ENCODE data around the gene RASGRF1. TPM values are rescaled to one million over a fixed set of nuclear protein-coding genes. Genes with fewer than 3 reads are reported as not detected.

Gene RASGRF1
- total RNA-seq, 8 experiments from 2014 or later: 0.38 to 2.3 (median 0.60) TPM; not detected in 1

DNA sequence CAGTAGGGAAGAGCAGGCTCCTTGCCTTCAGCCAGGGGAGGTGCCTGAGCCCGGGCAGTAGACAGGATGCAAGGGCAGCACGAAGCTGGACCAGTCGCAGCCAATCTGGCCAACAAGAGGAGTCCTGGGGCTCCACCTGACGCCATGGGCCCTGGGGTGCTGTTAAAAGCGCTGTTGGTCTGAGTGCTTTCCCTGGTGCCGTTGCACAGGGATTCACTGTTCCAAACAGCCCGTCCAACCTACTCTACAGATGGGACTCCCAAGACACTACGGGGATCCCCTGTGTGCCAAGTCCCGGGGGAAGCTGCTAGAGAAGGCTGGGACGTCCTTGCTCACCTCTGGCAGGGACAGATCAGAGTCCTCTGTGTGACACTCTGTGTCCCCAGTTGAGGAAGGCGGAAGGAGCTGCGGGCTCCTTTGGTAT lies 146.4 kb downstream of the RASGRF1 start:
- Histone ChIP-seq H3K27ac (no peak overlapping the region), H3K4me3 (peak overlapping the region; percentile 27 to 39 (median 36)), H3K4me1 (replicated peaks in 1 of 2) (peaks cover 0 to 5% of the 10 kb centered on the region in 2 donors)
- 38 to 100% (median 45%) methylated on average over 1 to 4 of the region's 12 CpGs; no CpG with 5 or more reads in 6 of the 10 experiments for WGBS, 10 experiments
- peak in 5 of 8 experiments; percentile 22 to 34 (median 23) for ATAC-seq (replicated peaks in 6 of 8)
- in situ Hi-C loops (cut with MboI; ENCODE audit: low pct_unique_long_range_greater_than_20kb in 2 of 9, low sequenced_read_pairs in 9 of 9, unreplicated experiment in 9 of 9): no loop called here

DNA sequence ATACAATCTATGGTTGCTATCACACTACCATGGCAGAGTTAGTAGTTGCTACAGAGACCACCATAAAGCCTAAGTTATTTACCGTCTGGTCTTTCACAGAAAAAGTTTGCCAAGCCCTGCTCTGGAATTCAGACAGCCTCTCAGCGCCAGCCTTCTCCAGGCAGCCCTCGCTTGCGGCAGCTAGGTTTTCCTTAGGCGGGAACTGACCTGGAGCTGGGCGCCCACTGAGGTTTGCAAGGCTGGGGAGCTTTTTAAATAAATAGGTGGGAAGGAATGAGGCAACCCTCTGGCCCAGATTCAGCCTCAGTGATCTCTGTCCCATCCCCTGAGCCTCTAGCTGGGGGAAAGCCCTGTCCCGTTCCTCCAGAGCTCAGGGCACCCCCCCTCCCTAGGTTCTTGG lies 146.9 kb downstream of the RASGRF1 start:
- WGBS, 10 experiments: 59 to 82% (median 62%) methylated on average over 1 to 5 of the region's 7 CpGs; no CpG with 5 or more reads in 4 of the 10 experiments
- H3K4me3 ChIP-seq: no peak overlapping the region
- H3K27ac ChIP-seq: no peak overlapping the region
- peak in 1 of 8 experiments; percentile 48 for ATAC-seq (replicated peaks in 6 of 8)
- in situ Hi-C loops (cut with MboI; ENCODE audit: low pct_unique_long_range_greater_than_20kb in 2 of 9, low sequenced_read_pairs in 9 of 9, unreplicated experiment in 9 of 9): no loop called here
- H3K4me1 ChIP-seq (replicated peaks in 1 of 2): peaks cover 0 to 5% of the 10 kb centered on the region in 2 donors

DNA sequence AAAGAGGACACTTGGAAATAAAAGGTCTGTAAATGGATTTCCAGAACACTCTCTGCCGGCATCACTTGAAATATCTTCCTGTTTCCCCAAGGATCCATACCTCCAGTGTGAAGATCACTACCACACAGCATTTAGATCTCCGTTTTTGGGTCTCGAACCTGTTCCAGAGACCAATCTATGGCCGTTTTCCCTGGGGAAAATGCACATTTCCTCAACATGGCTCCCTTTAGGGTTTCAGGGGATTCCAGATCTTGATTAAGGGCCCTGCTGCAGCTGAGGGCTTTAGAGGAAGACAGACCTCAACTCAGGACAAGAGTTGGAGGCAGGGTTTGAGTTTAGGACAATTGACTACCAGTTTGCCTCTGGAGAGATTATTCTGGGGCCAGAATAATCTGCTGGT lies 147.8 kb downstream of the RASGRF1 start:
- 77 to 100% (median 81%) methylated on average over 2 to 4 of the region's 4 CpGs; no CpG with 5 or more reads in 5 of the 10 experiments for WGBS, 10 experiments
- in situ Hi-C loops (cut with MboI; ENCODE audit: low pct_unique_long_range_greater_than_20kb in 2 of 9, low sequenced_read_pairs in 9 of 9, unreplicated experiment in 9 of 9): no loop called here
- Histone ChIP-seq H3K27ac (no peak overlapping the region), H3K4me1 (replicated peaks in 1 of 2) (peaks cover 0 to 5% of the 10 kb centered on the region in 2 donors), H3K4me3 (no peak overlapping the region)
- ATAC-seq (replicated peaks in 6 of 8): no peak

DNA sequence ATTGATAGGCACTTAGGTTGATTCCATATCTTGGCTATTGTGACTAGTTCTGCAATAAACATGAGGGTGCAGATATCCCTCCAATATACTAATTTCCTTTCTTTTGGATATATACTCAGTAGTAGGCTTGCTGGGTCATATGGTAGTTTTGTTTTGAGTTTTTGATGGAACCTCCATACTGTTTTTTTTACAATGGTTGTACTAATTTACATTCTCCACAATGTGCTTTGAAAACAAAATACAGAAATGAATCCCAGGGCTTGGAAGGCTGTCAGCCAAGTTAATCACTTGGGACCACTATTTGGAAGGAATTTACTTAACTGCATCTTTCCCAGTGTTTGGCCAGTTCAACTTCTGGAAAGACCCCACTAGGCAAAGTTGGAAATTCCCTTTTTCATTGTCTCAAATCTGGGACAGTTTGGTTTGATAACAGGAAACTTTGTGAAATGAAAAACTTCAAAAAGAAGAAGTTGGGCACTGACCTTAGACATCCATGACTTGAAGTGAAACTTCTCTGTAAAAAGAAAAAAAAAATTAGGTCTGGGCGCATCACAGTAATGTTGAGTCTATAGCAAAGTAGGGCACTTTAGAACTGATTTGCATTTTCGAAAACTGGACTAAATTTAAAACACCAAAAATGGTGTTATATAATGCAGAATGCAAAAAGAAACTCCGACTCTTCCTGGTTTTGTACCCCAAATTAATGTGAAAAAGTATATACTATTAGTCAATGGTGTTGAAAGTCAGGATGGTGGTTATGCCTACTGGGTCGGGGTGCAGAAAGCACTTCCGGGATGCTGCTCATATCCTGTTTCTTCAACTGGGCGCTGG lies 151.7 kb downstream of the RASGRF1 start:
- ATAC-seq (replicated peaks in 6 of 8): no peak
- Histone ChIP-seq H3K27ac (no peak overlapping the region), H3K4me3 (no peak overlapping the region), H3K4me1 (replicated peaks in 1 of 2) (no peaks in the 10 kb centered on the region)
- WGBS, 10 experiments: 48 to 90% (median 72%) methylated on average over 2 to 6 of the region's 6 CpGs
- in situ Hi-C loops (cut with MboI; ENCODE audit: low pct_unique_long_range_greater_than_20kb in 2 of 9, low sequenced_read_pairs in 9 of 9, unreplicated experiment in 9 of 9): no loop called here

DNA sequence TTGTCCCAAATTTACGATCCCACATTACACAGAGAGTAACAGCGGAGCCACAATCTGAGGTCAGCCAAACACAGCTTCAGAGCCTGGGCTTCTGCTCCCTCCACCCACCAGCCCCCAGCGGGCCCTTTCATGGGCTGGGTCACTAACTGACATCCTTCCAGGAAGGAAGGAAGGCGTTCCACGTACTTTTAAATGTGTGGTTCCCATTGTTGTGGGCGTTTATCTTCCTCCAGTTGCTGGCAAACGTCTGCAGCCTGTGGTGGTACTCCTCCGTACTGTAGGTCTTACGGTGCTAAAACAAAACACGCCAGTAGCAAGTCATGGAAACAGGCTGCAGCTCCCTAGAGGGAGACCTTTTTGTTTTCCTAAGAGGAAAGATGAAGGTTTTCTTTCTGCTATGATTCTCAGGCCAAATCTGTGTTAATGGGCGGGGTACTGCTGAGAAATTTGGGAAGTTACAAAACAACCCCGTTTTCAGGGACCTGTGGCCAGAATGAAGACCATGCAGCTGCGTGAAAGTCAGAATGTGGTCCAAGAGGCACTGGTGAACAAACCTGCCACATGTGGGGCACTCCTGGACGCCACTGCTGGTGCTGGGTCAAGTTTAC lies 153.3 kb downstream of the RASGRF1 start:
- 13 to 100% (median 70%) methylated on average over 1 to 10 of the region's 14 CpGs; no CpG with 5 or more reads in 1 of the 10 experiments for WGBS, 10 experiments
- Histone ChIP-seq H3K27ac (no peak overlapping the region), H3K4me3 (no peak overlapping the region), H3K4me1 (replicated peaks in 1 of 2) (no peaks in the 10 kb centered on the region)
- in situ Hi-C loops (cut with MboI; ENCODE audit: low pct_unique_long_range_greater_than_20kb in 2 of 9, low sequenced_read_pairs in 9 of 9, unreplicated experiment in 9 of 9): no loop called here
- ATAC-seq (replicated peaks in 6 of 8): peak in 2 of 8 experiments; percentile 92 to 95

DNA sequence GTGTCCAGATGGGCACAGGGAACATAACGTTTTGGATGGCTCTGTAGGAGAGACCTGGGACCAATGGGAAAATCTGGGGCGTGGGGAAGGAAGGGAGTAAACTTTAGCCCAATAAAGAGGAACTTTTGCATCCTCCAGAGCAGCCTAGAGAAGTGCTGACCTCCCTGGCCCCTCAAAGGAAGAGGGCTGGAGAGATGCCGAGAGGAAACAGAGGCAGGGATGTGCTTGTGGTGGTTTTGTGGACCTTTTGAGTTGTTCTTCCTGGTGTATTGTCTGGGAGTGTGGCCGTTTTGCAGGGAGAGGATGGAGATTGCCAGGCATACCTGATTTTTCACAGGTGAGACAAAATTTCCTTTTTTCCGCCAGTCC lies 155.9 kb downstream of the RASGRF1 start:
- in situ Hi-C loops (cut with MboI; ENCODE audit: low pct_unique_long_range_greater_than_20kb in 2 of 9, low sequenced_read_pairs in 9 of 9, unreplicated experiment in 9 of 9): no loop called here
- no peak overlapping the region for H3K4me3 ChIP-seq
- H3K27ac ChIP-seq: no peak overlapping the region
- 17 to 100% (median 72%) methylated on average over 1 to 4 of the region's 5 CpGs; no CpG with 5 or more reads in 1 of the 10 experiments for WGBS, 10 experiments
- H3K4me1 ChIP-seq (replicated peaks in 1 of 2): no peaks in the 10 kb centered on the region
- no peak for ATAC-seq (replicated peaks in 6 of 8)

DNA sequence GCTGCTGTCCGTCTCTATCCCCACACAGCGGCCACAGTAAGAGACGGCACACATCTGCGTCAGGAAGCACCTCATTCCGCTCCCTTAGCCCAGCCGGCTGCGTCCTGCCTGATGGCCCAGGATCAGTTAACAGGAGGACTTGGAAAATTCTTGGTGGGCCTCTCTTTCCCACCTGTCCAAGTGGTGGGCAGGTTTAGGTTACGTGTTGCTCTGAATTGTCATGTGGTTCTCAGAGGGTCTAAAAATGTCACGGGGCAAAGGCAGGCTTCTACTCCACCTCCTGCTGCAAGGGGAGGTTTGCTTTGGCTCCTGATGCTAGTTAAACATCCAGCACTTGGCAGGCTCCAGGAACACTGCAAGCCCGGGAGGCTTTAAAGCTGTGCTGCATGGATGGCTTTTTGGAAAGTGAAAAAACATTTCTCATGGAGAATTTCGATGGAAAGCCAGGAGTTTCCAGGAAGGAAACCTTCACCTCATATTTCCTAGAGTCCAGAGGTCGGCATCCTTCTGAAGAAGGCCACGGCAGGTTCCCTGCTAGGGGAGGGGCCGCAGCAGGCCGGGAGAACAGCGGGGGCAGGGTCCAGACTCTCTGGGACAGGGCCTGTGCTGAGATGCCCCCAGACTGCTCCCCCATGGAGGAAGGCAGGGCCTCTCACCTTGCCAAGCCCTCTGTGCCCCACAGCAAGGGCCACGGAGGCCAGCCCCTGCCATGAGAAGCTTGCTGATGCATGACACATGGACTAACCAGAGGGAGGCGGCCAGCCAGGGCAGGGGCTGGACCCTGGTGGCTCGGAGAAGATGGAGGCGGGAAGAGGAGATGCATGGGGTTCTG lies 156.5 kb downstream of the RASGRF1 start:
- in situ Hi-C loops (cut with MboI; ENCODE audit: low pct_unique_long_range_greater_than_20kb in 2 of 9, low sequenced_read_pairs in 9 of 9, unreplicated experiment in 9 of 9): no loop called here
- H3K4me1 ChIP-seq (replicated peaks in 1 of 2): no peaks in the 10 kb centered on the region
- ATAC-seq (replicated peaks in 6 of 8): peak in 5 of 8 experiments; percentile 3 to 21 (median 19)
- no peak overlapping the region for H3K27ac ChIP-seq
- H3K4me3 ChIP-seq: no peak overlapping the region
- 0 to 83% (median 63%) methylated on average over 1 to 6 of the region's 20 CpGs; no CpG with 5 or more reads in 3 of the 10 experiments for WGBS, 10 experiments

DNA sequence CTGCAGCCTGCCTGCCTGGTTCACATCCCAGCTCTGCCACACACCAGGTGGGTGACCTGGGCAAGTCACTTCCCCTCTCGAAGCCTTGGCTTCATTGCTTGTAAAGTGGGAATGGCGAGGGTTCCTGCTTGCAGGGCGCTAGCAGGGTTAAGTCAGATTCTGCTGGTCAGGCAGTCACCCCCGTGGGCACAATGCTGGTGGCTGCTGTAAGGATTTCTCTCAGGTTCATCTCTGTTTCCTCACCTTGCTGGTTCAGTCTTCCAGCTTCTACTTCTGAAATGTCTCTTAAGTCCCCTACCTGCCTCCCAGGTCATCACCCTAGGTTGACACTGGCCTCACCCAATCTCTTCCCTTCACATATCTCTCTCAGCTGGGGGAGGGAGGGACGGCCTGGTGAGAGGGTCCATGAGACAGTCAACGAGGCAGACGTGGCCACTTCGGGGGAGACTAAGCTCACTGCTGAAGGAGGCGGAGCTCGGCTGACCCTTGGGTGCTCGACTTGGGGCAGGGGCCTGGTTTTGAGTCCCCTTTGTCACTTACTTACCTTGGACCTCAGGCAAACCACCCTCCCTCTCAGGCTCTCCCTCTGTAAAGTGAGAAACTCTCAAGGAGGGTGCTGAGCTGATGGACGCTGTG lies 157.3 kb downstream of the RASGRF1 start:
- H3K4me1 ChIP-seq (replicated peaks in 1 of 2): no peaks in the 10 kb centered on the region
- no peak overlapping the region for H3K27ac ChIP-seq
- 63 to 85% (median 83%) methylated on average over 3 to 5 of the region's 12 CpGs; no CpG with 5 or more reads in 6 of the 10 experiments for WGBS, 10 experiments
- ATAC-seq (replicated peaks in 6 of 8): no peak
- no peak overlapping the region for H3K4me3 ChIP-seq
- in situ Hi-C loops (cut with MboI; ENCODE audit: low pct_unique_long_range_greater_than_20kb in 2 of 9, low sequenced_read_pairs in 9 of 9, unreplicated experiment in 9 of 9): no loop called here

DNA sequence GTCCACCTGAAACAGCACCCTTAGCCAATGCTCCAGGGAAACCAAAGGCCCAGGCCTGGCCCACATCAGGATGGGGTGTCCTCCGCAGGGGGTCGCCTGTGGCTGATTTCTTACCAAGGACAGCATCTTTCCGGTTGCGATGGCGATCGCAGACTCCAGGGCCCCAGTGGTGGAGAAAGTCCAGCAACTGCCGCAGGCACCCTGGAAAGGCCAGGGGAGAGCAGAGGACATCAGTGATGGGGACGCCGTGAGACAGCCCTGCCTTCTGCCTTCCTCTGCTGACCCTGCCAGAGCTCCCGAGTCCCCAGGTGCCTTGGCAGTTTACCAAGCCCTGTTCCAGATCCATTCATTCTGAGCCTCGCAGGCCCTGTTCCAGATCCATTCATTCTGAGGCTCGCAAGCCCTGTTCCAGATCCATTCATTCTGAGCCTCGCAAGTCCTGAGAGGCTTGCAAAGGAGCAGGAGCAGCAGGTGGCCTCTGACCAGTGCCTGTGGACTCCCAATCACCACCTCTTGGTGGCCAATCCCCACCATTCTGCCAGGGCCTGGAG lies 158.2 kb downstream of the RASGRF1 start:
- ATAC-seq (replicated peaks in 6 of 8): no peak
- 67 to 100% (median 84%) methylated on average over 1 to 3 of the region's 13 CpGs; no CpG with 5 or more reads in 4 of the 10 experiments for WGBS, 10 experiments
- in situ Hi-C loops (cut with MboI; ENCODE audit: low pct_unique_long_range_greater_than_20kb in 2 of 9, low sequenced_read_pairs in 9 of 9, unreplicated experiment in 9 of 9): no loop called here
- H3K4me3 ChIP-seq: no peak overlapping the region
- H3K27ac ChIP-seq: no peak overlapping the region
- no peaks in the 10 kb centered on the region for H3K4me1 ChIP-seq (replicated peaks in 1 of 2)

DNA sequence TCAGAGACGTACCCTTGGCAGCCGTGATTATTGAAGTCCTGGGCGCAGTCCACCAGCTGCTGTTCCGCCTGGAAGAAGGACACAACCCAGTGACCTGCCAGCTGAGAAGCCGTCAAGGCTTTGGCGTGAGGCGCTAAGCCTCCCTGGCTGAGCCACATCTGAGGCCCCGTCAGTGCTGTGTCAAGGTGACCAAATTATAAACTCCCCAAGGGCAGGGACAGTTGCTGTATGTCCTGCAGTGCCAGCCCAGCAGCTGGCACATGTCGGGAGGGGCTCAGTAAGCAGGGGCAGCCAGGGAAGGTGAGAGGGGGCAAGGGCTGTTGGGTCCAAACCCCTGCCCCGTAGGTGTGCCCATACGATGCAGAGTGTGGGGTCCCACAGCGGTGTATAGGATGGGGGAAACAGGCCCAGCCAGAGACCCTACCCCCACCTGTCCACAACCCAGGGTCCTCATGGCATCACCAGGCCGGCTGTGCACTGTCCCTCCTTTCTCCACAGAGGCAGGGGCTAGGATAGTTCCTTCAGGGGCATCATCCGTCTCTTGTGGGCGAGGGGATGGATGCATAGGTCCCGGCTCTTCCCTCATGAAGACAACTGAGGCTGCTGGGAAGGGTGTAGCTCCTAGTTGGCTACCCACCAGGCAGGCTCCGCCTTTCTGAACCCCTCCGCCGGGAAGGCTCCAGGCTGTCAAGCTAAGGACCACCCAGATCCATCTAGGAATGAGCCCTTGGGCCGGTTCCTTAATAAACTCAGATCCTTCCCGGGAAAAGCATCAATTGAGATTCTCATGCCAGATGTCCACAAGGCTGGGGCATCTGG lies 158.9 kb downstream of the RASGRF1 start:
- no peak overlapping the region for H3K4me3 ChIP-seq
- peak in 4 of 8 experiments; percentile 4 to 11 (median 8) for ATAC-seq (replicated peaks in 6 of 8)
- H3K27ac ChIP-seq: no peak overlapping the region
- no peaks in the 10 kb centered on the region for H3K4me1 ChIP-seq (replicated peaks in 1 of 2)
- WGBS, 10 experiments: 50 to 91% (median 70%) methylated on average over 1 to 8 of the region's 21 CpGs; no CpG with 5 or more reads in 6 of the 10 experiments
- in situ Hi-C loops (cut with MboI; ENCODE audit: low pct_unique_long_range_greater_than_20kb in 2 of 9, low sequenced_read_pairs in 9 of 9, unreplicated experiment in 9 of 9): no loop called here

DNA sequence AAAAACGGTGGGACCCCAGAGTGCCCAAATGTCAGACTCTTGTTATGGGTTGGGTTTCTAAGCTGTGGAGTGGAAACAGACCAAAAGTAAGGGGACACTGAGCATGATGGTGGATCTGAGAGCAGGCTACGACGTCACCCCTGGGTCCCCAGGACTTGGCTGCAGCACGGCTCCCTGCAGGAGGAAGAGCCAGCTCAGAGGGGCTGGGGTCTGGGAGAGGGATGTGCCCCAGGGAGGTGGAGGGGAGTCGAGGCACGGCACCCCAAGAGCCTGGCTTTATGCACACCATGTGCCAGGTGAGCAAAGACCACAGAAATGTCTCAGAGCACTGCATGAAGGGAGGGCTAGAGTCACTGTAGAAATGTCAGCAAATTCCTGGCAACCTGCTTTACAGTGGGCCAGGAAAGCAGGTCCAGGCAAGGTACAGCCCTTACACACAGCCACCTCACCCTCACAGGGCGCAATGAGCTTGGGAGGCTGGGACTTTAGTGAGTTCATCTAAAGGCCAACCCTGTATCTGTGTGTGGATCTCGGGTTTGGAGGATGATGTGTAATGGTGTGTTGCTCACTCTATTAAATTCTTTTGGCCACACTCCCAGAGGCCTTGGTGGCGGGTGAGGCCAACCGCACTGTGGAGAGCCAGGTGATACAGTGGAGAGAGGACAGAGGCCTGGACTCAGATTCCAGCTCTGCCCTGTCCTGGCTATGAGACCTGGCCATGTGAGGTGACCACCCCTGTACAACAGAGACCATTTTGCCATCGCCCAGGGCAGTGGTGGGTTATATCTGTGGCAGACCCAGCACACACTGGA lies 159.8 kb downstream of the RASGRF1 start:
- in situ Hi-C loops (cut with MboI; ENCODE audit: low pct_unique_long_range_greater_than_20kb in 2 of 9, low sequenced_read_pairs in 9 of 9, unreplicated experiment in 9 of 9): no loop called here
- Histone ChIP-seq H3K4me1 (replicated peaks in 1 of 2) (no peaks in the 10 kb centered on the region), H3K4me3 (no peak overlapping the region), H3K27ac (no peak overlapping the region)
- WGBS, 10 experiments: 20 to 95% (median 61%) methylated on average over 1 to 6 of the region's 11 CpGs; no CpG with 5 or more reads in 2 of the 10 experiments
- ATAC-seq (replicated peaks in 6 of 8): peak in 7 of 8 experiments; percentile 5 to 87 (median 22)

Measured in motor neuron (in vitro differentiated cells).